HG03135 (cell line): ENCODE results near the gene STIL.
"Not testable (repeated sequence)": the region's sequence is repeated elsewhere in the genome, so short reads cannot be mapped to it uniquely, and the experiment has no call there.

Source experiments
- ATAC-seq: cut with Tn5 transposase; IDR thresholded peaks from one replicate; pipeline ENCODE4 v1.9.1; 2021; ENCODE audit warnings: mild to moderate bottlenecking, moderate library complexity; ENCODE audit not compliant: unreplicated experiment

The STIL gene

DNA sequence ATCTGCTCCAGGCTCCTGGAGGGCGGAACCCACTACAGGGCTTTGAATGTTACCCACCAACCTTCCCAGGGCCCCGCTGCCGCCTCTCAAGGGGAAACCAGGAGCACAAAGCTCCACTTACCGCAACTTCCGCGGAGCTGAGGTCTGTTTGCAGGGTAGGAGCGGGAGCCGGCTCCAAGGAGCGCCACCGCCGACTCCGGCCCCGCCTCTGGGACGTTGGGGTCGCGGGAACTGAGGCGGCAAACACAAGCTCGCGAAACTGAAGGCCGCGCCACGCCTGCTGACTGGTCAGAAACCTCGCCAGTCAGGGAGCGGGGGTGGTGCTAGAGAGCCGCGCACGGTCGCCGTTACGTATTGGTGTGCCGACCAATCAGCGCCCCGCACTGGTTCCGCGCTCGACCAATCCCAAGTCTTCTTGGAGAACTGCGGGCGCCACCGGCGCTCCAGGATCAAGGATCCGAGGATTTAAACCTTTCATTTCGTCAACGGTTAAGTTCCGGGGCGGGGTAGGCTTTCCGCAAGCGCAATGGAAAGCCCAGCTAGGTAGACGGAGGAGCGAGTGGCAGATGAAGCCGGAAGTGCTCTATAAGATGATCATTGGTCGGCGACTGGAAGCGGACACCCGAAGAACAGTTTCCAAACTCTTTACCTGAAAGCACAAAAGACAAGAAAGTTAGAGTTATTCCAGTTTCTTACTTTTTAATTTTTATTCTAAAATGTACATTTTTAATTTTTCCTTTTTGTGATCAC, at the start of gene STIL:
Gene STIL, minus strand, starts transcription at position 233 of the 750 bp plus-strand sequence. CDS start 3,828 bp downstream, outside the sequence.
- ATAC-seq, result peak; percentile 97

DNA sequence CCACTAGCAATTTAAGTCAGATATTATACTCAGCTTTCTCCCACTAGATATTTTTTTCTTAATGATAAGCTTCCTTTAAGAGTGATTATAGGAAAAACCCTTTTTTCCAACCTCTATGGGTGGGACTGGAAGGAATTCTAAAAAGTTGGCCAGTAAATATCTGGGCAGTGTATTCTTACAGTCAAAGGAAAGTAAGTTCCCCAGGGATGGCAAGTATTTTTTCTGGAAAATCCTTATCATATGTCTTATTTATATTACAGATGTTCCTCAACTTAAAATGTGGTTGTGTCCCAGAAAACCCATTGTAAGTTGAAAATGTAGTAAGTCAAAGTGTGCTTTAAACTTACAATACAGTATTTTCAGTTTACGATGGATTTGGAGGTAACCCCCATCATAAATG, 48.9 kb upstream of the STIL start:
- ATAC-seq, result no peak

DNA sequence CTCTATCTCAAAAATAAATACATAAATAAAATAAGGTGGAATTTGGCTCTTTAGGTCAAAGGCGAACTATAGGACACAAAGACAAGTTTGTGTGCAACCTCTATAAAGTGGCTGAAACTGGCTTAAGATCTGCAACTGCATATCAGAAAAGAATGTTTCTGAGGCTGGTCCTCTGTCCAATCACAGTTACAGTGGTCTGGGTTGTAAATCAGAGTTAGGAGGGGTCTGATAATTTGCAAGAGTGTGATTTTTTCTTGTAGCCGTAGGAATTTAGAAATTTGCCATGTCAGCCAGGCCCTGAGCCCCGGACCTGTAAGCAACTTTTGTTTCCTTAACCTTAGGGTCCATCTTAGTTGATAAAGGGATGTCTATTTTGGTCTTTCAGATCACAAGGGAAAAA, 47.4 kb upstream of the STIL start:
- ATAC-seq, result no peak

DNA sequence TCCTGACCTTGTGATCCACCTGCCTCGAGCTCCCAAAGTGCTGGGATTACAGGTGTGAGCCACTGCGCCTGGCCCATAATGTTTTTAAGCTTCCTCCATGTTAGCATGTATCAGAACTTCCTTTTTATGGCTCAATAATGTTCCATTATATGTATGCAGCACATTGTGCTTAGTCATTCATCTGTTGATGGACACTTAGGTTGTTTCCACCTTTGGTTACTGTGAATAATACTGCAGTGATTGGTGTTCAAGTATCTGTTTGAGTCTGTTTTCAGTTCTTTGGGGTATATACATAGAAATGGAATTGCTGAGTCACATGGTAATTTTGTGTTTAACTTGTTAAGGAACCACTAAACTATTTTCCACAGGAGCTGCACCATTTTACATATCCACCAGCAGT, 37.4 kb upstream of the STIL start:
- ATAC-seq, result peak; percentile 73

DNA sequence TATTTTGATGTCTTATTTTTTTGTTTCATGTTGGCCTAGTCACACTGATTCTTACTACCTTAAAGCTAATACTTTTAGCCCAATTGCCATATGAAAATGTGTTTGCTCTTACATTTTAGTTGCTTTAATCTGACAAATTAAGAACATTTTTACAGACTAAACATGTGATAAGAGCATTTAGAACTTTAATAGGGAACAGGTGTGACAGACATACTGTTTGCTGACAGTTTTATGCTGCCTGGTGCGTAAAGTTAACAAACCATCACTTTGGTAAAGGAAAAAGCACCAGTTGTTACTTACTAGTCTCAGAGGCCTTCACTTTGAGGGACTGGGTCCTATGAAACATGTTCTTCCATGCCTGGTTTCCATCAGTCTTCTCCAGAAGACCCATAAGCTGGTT, 34.3 kb upstream of the STIL start:
- ATAC-seq, result no peak

DNA sequence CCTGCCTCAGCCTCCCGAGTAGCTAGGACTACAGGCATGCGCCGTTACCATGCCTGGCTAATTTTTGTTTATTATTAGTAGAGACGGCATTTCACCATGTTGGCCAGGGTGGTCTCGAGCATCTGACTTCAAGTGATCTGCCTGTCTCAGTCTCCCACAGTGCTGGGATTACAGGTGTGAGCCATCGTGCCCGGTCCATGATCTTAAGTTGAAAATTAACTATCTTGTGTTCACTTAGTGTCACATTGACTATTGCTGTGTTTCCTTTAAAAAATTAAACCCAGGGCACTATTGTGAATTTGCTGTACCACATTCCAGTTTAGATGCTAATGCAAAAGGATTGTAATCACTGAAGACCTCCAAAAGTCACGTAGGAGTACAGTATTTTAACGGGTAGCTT, 33.8 kb upstream of the STIL start:
- ATAC-seq, result no peak

DNA sequence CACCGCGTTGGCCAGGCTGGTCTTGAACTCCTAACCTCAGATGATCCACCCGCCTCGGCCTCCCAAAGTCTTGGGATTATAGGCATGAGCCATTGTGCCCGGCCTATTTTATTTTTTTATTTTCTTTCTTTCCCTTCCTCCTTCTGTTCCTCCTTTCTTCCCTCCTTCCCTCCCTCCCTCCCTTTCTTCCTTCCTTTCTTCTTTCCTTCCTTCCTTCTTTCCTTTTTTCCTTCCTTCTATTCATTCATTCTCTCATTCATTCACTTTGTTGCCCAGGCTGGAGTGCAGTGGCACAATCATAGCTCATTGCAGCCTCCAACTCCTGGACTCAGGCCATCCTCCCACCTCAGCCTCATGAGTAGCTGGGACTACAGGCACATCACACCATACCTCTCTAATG, 33.0 kb upstream of the STIL start:
- not testable (repeated sequence) for ATAC-seq

DNA sequence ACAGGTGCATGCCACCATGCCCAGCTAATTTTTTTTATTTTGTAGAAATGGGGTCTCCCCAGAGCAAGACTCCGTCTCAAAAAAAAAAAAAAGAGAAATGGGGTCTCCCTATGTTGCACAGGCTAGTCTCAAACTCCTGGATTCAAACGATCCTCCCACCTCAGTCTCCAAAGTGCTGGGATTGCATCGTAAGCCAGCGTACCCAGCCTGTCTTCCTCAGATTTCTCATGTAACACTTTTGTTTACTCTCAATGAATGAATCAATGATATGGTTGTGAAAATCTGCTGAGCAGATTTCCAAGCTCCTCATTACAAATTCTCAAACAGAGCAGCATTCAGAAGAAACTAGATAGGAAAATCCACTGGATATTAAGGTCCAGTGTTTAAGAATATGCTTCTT, 26.3 kb upstream of the STIL start:
- ATAC-seq, result no peak

DNA sequence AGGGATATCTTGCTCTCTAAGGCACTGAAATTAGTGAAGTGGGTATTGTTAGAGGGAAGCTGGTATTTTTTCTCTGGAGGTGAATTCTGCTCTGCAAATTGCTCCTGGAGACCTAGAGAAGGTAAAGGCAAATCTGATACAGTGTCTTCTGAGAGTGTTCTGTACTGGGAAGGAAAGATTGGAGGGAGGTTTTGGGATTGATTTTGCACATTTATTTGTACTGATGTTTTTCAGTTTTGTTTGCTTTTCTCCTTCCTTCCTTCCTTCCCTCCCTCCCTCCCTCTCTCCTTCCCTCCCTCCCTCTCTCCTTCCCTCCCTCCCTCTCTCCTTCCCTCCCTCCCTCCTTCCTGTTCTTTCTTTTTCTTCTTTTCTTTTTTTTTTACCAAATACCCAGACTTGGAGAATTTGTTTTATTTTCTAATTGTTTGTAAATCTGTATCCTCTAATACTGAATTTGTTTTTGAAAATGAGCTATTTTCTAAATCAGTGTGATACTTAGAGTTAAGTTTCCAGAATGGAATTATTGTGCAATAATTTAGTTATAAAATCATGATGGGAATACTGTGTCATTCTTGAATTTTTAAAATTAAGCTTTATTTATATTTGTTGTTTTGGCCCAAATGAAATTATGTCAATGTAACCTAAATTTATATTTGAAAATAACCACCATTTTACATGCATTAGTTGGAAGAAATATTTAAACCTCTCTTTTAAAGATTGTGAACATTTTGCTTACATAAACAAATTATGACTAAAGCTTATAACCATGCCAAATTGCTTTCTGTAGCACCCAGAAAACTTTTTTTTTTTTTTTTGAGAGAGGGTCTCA, 24.5 kb upstream of the STIL start:
- no peak for ATAC-seq

DNA sequence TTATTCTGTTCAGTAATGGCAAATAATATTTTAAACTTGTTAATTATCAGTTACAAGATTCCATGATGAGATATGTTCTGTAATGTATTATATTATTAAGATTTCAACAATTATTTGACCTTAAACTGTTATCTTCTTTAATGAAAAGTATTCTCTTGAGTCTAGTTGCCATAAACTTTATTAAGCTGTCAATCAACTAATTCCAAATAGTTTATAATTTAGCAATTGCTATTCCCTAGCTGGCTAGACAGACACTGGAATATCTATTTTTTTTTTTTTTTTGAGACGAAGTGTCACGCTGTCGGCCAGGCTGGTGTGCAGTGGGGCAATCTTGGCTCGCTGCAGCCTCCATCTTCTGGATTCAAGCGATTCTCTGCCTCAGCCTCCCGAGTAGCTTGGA, 23.4 kb upstream of the STIL start:
- ATAC-seq, result no peak

DNA sequence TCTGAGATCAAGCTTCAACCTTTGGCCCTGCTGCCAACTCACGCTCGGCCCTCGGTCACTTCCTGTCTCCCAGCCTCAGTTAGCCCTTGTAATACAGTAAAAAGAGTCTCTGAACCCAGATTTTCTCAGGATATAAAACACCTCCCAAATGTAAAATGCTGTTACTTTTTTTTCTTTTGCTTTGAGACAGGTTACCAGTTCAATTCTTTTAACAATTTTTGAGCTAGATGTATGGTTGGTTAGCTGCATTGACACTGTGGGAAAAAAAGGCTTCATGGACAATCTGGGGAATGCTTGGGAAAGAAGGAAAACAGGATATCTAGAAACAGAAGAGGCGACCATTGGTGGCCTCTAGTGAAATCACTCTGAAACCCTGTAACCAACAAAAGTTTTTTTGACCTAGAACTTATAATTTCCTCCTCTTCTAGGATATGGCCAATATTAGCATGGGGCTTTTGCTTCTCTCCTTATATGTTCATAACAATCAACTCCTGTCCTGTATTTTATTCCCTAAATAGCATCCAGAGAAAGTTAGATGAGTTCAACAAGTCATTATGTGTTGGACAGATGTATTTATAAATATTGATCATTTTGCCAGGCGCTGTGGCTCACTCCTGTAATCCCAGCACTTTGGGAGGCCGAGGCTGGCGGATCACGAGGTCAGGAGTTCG, 21.0 kb upstream of the STIL start:
- ATAC-seq, result no peak

DNA sequence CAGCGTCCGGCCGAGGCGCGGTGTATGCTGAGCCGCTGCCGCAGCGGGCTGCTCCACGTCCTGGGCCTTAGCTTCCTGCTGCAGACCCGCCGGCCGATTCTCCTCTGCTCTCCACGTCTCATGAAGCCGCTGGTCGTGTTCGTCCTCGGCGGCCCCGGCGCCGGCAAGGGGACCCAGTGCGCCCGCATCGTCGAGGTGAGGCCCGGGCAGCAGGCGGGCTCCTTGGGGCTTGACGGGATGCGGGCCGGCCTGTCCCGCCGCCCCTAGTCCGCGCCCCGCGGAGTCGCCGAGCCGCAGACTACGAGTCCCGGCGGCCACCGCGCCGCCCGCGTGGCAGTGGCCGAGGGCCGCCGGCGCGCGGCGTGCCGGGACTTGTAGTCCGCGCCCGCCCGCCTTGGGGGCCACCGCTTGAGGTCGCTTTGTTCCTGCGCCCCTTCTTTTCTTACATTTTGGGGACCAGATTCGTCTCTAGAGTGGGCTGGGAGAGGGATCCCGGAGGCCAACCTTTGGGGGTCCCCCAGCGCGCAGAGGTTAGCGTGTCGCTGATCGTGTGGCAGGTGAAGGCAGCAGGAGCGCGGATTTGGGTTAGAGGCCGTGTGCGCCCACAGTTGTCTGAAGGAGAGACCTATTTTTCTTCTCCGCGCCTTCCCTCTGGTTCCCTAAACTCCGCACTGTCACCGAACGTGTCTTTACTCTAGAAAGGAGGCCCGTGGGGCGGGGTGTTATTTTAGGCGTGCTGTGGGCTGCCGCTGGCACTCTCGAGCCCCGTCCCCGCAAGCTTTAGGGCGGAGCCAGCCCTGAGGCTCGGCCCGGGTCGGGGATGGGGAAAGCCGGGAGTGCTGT, 20.2 kb upstream of the STIL start:
- peak; percentile 86 for ATAC-seq

DNA sequence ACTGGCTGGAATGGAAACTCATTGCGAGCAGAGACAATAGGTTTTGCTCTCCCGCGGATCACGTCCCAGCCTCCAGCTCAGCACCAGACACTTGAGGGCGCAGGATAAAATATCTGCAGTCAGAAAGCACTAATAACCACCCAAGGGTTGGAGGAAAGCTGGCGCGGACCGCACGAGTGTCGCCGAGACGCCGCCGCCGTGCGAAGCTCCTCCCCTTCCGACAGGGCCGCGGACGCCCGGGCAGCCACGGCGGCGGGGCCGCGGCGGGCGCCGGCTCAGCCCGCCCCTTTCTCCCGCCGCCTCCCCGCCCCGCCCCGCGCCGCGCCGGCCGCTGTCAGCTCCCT, 19.6 kb upstream of the STIL start, which contains the start of gene CMPK1:
Gene CMPK1, plus strand, starts transcription at position 213 of the 344 bp plus-strand sequence. CDS start 156 bp downstream, outside the sequence.
- ATAC-seq, result peak; percentile 74

DNA sequence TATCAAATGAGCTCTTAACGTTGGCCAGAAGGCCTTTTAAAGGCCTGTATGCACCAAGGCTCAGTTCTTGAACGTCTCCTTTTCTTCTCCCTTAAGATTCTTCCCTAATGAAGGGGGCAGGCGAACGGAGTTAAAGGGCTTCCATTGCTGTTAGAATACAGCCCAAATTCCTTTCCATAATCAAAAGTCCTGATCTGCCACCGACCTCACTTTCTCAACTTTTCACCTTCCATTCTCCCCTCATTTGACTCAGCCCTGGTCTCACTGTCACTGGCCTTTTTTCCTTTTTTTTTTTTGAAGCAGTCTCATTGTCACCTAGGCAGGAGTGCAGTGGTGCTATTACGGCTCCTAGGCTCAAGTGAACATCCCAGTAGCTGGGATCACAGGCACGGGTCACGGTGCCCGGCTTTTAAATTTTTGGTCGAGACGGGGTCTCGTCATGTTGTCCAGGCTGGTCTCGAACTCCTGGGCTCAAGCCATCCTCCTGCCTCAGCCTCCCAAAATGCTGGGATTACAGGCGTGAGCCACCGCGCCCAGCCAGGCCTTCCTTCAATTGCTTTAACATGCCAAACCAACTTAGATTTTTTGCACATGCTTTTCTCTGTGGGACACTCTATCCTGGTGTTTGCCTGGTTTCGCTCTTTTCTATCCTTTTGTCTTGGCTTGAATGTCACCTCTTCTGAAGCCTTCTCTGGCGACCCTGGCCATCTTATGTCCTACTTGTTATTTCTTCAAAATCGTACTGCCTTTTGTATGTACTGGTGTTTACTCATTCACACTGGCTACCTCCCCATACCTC, 19.0 kb upstream of the STIL start:
- no peak for ATAC-seq

DNA sequence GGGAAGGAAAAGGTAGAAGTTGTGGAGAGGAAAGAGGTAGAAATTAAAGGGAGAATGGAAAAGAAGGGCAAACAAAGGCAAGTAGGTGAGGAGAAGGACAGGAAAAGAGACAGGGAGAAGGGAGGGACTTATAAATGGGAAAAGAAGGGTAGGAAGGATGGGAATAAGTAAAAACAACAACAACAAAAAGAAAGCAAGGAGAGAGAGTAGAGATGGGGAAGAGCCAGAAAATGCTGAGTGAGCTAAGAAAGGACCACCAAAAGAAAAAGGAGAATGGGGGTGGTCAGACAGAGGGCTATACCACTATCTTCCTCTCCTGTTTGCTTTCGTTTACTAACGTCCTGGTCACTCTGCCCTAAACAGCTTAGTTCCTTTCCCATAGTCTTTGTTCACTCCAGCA, 17.9 kb upstream of the STIL start:
- ATAC-seq, result no peak

DNA sequence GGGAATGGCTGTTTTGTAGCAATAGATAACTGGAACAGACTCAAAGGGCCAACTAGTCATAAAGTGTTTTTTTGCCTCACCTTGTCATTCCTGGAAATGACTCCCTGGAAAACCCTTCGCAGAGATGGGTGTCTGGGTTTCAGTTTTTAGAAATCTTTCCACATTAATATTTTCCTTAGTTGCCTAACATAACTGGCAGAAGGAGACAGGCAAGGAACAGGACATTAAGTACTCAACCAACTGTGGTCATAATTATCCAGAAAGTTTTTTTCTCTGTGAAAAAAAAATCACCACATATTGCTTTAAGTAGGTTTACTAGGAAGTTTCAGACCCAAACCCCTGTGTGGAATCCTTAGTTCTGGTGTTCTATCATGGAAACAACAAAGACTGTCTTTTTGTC, 16.3 kb upstream of the STIL start:
- ATAC-seq, result no peak

DNA sequence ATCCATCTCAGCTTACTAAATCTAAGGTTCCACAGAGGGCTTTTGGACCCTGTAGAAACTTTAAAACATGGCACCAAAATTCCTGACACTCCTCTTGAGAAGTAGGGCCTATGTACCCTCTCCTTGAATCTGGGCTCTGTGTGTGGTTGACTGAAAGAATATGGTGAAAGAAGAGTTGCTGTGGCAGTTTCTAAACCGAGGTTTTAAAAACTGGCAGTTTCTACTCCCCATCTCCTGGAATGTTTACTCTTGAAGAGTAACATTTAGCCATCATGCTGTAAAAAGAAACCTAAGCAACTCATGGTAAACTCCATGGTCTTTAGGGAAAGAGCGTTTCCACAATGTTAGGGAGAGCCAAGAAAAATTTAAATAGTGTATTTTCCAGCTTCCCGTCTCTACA, 15.0 kb upstream of the STIL start:
- no peak for ATAC-seq

DNA sequence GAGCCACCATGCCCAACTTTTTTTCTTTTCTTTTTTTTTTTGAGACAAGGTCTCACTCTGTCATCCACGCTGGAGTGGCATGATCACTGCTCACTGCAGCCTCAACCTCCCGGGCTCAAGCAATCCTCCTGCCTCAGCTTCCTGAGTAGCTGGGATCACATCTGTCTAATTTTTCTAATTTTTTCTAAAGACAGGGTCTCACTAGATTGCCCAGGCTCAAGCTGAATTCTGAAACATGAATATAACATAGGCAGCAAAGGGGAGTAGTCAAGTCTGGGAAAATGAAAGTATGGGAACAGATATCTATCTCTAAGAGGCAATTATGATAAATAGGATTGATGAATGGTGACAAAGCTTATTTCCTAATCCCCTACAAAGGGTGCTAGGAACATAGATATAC, 12.3 kb upstream of the STIL start:
- no peak for ATAC-seq

DNA sequence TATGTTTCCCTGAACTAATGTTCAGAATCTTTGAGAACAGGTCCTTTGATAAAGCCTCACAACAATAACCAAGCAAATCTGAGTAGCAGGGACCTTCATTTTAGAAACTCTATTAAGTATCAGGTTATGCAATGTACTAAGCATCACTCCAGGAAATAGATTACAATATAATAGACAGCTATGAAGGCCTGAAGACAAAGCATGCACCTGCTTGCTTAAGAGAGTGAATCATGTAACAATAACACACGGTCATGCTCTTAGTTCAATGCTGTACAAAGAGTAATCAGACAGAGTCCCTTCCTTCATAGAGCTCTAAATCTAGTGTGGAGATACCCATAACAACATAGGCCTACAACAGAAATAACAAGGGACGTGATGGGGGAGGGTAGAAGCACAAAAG, 11.6 kb upstream of the STIL start:
- ATAC-seq, result no peak

DNA sequence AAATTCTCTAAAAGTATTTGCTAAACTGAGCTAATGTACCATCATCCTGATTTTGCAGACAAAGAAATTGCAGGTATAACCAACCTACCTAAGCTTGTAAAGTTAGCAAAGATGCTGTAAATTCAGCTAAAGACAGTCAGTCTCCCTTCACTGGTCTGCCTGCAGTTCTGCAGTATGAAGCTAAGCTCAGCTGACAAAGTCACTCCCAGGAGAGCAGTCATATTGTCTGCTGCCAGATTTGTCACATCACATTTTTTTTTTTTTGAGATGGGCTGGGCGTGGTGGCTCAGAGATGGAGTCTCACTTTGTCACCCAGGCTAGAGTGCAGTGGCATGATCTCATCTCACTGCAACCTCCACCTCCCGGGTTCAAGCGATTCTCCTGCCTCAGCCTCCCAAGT, 10.7 kb upstream of the STIL start:
- no peak for ATAC-seq
